HL-60 (cell line): ENCODE data around the gene BAIAP2.

ENCODE experiments used
- DNase-seq, 2 experiments: peaks; one replicate each; pipeline ENCODE4 v3.0.0-alpha.2; 2010 to 2020; ENCODE audit warnings: low read depth in 1 of 2, low spot score in 1 of 2
- H3K27ac ChIP-seq: fragments of 250-450 bp; sonication (Bioruptor Pico); replicated peaks from 2 replicates; pipeline ENCODE4 v1.5.1; 2020; ENCODE audit warnings: mild to moderate bottlenecking, moderate library complexity
- H3K27me3 ChIP-seq: fragments of 250-450 bp; sonication (Bioruptor Pico); 2 replicates; pipeline ENCODE4 v1.5.1; 2021; ENCODE audit warnings: mild to moderate bottlenecking, moderate library complexity; ENCODE audit not compliant: insufficient read depth, poor library complexity, severe bottlenecking
- H3K4me3 ChIP-seq: replicated peaks from 2 replicates; pipeline ENCODE4 v1.5.1; 2011; ENCODE audit warnings: mild to moderate bottlenecking, control low read depth, low read length; ENCODE audit not compliant: insufficient read depth
- GABPA ChIP-seq: IDR thresholded peaks from 2 replicates; pipeline ENCODE4 v1.6.1; 2012; ENCODE audit warnings: low read depth
- POLR2AphosphoS5 ChIP-seq: IDR thresholded peaks from 2 replicates; pipeline ENCODE4 v1.6.1; 2012; ENCODE audit warnings: low read depth
- SPI1 ChIP-seq: IDR thresholded peaks from 2 replicates; pipeline ENCODE4 v1.6.1; 2012; ENCODE audit warnings: low read depth, mild to moderate bottlenecking, borderline replicate concordance
- TF ChIP-seq, protein P1 (sequence below): IDR thresholded peaks from 2 replicates; pipeline ENCODE4 v1.6.1; 2012; ENCODE audit warnings: low read depth; ENCODE audit not compliant: insufficient replicate concordance
- TF ChIP-seq, protein P2 (sequence below): IDR thresholded peaks from one replicate; pipeline ENCODE4 v1.5.1; 2011; ENCODE audit warnings: low read length, control low read depth, inconsistent platforms; ENCODE audit not compliant: insufficient read depth

BAIAP2 gene

DNA sequence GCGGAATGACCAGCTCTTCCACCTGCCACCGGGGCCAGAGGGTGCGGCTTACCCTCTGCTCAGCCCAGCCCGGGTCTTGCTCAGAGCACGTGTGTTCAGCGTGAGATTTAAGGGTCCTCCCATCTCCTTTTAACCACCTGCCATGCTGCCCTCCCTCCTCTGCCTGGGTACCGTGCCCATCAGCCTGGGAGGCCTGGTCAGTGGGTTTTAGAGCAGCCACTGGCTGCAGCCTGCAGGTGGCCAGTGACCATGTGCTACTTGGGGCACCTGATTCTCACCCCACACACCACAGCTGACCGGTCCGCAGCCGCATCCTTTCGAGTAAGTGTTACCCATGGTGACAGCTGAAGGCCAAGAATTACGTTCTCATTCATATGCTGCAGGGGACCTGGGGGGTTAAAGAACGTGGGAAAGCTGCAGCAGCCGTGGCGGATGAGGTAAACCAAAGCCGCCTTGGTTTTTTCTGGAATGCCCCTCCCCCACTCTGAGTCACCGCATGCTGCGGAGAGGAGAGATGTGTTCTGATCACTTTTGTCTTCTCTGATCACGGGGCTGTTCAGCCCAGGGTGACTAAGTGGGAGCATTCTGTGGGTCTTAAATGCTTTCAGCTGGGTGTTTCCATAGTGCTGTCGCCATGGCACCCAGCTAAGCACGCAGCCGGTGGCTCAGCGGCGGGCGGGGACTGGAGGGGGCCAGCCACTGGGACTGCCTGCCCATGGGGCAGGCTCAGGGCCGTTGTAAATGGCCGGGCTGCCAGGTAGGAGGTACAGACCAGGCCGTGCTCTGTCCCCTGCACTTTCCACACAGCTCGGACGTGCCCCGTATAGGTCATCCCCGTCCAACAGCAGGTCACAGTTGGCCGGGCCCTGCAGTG, 59.8 kb downstream of the BAIAP2 start:
- no peak overlapping the region for H3K4me3 ChIP-seq
- TF ChIP-seq GABPA = no peak
- TF ChIP-seq, protein P1, sequence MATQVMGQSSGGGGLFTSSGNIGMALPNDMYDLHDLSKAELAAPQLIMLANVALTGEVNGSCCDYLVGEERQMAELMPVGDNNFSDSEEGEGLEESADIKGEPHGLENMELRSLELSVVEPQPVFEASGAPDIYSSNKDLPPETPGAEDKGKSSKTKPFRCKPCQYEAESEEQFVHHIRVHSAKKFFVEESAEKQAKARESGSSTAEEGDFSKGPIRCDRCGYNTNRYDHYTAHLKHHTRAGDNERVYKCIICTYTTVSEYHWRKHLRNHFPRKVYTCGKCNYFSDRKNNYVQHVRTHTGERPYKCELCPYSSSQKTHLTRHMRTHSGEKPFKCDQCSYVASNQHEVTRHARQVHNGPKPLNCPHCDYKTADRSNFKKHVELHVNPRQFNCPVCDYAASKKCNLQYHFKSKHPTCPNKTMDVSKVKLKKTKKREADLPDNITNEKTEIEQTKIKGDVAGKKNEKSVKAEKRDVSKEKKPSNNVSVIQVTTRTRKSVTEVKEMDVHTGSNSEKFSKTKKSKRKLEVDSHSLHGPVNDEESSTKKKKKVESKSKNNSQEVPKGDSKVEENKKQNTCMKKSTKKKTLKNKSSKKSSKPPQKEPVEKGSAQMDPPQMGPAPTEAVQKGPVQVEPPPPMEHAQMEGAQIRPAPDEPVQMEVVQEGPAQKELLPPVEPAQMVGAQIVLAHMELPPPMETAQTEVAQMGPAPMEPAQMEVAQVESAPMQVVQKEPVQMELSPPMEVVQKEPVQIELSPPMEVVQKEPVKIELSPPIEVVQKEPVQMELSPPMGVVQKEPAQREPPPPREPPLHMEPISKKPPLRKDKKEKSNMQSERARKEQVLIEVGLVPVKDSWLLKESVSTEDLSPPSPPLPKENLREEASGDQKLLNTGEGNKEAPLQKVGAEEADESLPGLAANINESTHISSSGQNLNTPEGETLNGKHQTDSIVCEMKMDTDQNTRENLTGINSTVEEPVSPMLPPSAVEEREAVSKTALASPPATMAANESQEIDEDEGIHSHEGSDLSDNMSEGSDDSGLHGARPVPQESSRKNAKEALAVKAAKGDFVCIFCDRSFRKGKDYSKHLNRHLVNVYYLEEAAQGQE = no peak
- TF ChIP-seq POLR2AphosphoS5 = no peak
- no peak for TF ChIP-seq SPI1
- TF ChIP-seq, protein P2, sequence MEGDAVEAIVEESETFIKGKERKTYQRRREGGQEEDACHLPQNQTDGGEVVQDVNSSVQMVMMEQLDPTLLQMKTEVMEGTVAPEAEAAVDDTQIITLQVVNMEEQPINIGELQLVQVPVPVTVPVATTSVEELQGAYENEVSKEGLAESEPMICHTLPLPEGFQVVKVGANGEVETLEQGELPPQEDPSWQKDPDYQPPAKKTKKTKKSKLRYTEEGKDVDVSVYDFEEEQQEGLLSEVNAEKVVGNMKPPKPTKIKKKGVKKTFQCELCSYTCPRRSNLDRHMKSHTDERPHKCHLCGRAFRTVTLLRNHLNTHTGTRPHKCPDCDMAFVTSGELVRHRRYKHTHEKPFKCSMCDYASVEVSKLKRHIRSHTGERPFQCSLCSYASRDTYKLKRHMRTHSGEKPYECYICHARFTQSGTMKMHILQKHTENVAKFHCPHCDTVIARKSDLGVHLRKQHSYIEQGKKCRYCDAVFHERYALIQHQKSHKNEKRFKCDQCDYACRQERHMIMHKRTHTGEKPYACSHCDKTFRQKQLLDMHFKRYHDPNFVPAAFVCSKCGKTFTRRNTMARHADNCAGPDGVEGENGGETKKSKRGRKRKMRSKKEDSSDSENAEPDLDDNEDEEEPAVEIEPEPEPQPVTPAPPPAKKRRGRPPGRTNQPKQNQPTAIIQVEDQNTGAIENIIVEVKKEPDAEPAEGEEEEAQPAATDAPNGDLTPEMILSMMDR = no peak
- H3K27me3 ChIP-seq = peaks cover 11% of the 10 kb centered on the region
- DNase-seq = peak; percentile 50 to 88
- no peak overlapping the region for H3K27ac ChIP-seq

DNA sequence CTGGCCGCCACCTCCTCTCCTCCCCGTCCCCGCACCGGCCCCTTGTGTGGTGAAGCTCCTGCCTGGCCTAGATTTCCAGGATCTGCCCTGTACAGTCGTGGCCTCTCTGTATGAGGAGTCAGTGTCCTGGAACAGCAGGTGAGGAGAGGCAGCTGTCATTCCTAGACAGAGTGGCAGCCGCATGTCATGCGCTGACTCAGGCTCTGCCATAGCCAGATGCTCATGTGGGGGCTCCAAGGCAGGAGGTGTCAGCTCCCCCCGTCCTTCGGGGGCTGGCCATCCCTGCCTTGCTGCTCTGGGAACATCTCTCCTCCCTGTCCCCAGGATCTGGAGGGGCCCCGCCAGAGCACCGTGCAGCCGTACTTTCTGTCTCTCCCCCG, 60.4 kb downstream of the BAIAP2 start:
- TF ChIP-seq POLR2AphosphoS5 = no peak
- TF ChIP-seq, protein P1 = no peak
- no peak for TF ChIP-seq SPI1
- TF ChIP-seq, protein P2 = no peak
- no peak for TF ChIP-seq GABPA
- DNase-seq = no peak
- H3K4me3 ChIP-seq = no peak overlapping the region

DNA sequence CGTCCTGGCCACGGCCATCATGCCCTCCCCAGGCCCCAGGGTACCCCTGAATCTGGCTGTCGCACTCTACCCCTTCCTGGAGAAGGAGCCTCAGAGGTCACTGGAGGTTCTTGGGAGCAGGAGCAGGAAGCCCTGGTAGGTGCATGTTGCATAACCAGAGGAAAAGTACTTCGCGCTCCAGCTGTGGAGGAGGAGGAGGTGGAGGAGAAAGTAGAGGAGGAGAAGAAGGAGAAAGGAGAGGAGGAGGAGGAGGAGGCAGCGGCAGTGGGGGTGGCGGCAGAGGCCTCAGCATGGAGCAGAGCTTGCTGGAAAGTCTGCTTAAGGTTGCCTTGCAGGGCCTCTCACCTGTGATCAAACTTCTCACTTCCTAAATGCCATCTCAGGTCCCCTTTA, 61.8 kb downstream of the BAIAP2 start:
- TF ChIP-seq SPI1 (no peak), GABPA (no peak), POLR2AphosphoS5 (no peak)
- TF ChIP-seq, protein P2 = no peak
- TF ChIP-seq, protein P1 = no peak
- no peak overlapping the region for H3K27ac ChIP-seq
- H3K27me3 ChIP-seq = peaks cover 11% of the 10 kb centered on the region
- H3K4me3 ChIP-seq = no peak overlapping the region
- peak in 1 of 2 experiments; percentile 66 for DNase-seq

More for the DNA sequence above, 60.4 kb downstream of the BAIAP2 start:
- H3K27ac ChIP-seq = no peak overlapping the region
- H3K27me3 ChIP-seq = peaks cover 11% of the 10 kb centered on the region
